Germinal center (tissue), 1 donor: Measurements from ENCODE around the gene COPS7B.

Experiments
- DNase-seq: peaks from one replicate; pipeline ENCODE4 v3.0.0; 2012; ENCODE audit warnings: mixed read lengths, low spot score

COPS7B gene

GRCh38 chr2:231785822-231786176 lies 446 bp upstream of the COPS7B start:
- DNase-seq: no peak

GRCh38 chr2:231786917-231787292 lies 660 bp downstream of the COPS7B start:
- DNase-seq: no peak

DNA sequence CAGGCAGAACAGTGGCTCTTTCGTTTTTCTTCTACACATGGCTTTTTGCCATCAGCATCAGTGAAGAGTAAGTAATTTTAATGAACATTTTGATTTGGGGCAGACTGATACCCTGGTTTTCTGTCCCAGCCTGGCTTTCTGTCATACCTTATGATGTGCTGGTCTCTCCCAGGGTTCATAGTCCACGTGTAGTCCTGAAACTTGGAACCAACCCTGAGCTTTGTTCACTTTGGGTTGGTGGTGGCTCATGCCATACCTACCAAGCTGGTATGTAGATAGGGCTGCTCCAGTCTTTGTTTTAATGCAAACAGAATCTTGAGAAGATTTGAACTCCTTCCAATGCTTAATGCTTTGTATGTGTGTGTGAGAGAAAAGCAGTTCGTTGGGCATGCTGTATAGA lies 4.9 kb downstream of the COPS7B start:
- no peak for DNase-seq

- DNase-seq: no peak
Measured at GRCh38 chr2:231794383-231794782, 8.1 kb downstream of the COPS7B start.

- DNase-seq: no peak
Measured at GRCh38 chr2:231795525-231796327, 9.5 kb downstream of the COPS7B start.

DNA sequence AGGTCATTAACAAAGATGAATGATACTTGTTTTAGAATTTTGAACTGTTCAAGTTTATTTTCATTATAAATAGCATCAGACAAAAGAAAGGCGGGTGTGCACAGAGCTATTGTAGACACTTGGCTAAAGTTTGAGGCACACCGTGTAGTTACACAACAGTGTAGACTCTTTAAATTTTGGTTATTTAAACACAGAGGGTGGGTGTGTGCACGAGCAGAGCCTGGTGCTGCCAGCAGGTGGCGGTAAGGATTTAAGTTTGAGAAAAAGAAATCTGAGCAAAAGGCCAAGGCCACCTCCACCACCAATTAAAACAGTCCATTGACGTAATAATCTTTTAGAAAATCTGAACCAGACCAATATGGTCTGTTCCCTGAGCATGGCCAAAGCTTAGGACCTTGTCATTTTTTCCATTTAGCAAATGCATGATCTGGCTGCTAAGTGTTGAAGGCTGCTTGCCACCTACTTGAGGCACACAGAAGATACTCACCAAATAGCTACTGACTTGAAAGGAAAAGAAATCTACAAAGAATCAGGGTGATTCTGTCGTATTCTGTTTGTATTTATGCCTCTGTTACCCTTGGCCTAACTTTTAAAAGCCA lies 14.3 kb downstream of the COPS7B start:
- peak; percentile 34 for DNase-seq

- DNase-seq: no peak
Measured at GRCh38 chr2:231803501-231804138, 17.4 kb downstream of the COPS7B start.

DNA sequence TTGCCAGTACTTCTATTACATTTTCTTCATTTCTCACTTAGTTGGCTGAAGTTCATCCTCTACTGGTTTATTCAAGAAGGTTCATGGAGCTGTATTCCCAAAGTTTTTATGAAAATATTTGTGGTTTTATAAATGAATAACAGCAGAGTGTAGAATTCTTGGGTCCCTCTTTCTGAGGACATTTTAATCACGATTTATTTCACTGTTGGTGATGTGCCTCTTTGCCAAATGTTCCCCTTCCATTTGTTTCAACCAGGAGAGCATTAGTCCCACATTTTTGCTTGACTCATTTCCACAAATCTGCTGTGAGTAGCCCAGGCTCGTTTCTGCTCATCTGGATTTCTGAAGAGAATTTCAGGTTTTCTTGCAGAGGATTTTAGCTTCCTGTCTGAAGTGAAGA lies 20.8 kb downstream of the COPS7B start:
- DNase-seq: no peak

DNA sequence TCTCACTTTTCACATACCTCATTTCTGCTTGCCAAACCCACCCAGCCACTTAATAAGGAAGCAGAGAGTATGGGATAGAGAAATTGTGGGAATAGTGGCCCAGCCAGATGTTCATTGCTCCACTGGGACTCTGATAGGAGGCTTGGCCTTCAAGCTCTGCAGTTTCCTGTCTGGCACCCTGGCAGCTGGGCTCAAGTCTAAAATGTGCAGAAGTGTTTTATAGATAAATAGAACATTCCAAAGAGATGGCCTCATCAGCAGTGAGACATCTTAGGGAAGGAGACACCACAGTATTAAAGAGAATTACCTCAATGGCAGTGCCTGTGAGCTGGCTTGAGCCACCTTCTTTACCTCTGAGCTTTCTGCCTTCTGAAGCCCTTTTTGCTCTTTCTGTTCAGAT lies 24.7 kb downstream of the COPS7B start:
- DNase-seq: no peak

DNA sequence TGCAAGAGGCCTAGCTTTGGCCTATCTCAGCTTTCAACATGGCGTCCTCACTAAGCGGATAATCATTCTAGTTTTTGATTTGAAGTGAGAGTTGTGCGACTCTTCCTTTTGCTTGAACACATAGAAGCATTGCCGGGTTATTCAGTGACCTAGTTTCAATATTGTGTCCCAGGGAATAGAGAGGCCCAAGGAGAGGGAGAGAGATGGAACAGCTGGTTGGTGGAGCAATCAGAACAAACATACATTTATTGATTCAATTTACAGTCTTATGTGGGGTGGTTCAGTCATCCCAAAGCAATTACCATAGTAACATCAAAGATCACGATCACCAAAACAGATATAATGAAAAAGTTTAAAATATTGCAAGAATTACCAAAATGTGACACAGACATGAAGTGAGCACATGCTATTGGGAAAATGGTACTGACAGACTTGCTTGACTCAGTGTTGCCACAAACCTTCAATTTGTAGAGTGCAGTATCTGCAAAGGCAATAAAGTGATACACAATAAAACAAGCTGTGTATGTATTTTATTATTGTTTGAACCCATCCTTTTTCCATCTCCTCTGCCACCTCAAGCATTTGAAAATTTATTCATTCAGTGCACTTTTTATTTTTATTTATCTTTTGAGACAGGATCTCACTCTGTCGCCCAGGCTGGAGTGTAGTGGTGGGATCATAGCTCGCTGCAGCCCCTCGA lies 30.2 kb downstream of the COPS7B start:
- DNase-seq: no peak

GRCh38 chr2:231819447-231820042 lies 33.3 kb downstream of the COPS7B start:
- no peak for DNase-seq

GRCh38 chr2:231820786-231821303 lies 34.6 kb downstream of the COPS7B start:
- DNase-seq: no peak

GRCh38 chr2:231821908-231822307 lies 35.7 kb downstream of the COPS7B start:
- DNase-seq: no peak

DNA sequence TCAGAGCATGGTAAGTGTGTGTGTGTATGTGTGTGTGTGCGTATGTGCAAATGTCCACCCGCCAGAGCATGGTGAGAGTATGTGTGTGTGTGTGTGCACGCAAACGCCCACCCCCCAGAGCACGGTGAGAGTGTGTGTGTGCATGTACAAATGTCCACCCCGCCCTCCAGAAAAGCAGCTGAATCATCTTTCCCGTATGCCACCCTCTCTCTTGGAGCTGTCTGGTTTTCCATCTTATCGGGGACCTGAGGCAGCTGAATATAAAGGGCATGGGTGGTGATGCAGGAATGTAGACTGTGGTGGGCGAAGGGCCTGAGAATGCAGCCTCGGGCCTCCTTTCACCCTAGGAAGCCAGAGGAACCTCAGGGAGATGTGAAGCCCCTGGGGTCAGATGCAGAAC lies 66.9 kb downstream of the COPS7B start:
- DNase-seq: no peak

- DNase-seq: no peak
Measured at GRCh38 chr2:231854616-231855125, 68.4 kb downstream of the COPS7B start.

GRCh38 chr2:231856959-231857358 lies 70.7 kb downstream of the COPS7B start:
- no peak for DNase-seq
